HEK293T (cell line): ENCODE measurements around the gene STAT6.

Experiments
- ARNT ChIP-seq: fragments of 450-650 bp; IDR thresholded peaks from 2 replicates; pipeline ENCODE4 v1.6.1; 2017; ENCODE audit warnings: mild to moderate bottlenecking
- BHLHE40 ChIP-seq: fragments of 450-650 bp; IDR thresholded peaks from 2 replicates; pipeline ENCODE4 v1.6.1; 2016; ENCODE audit warnings: mild to moderate bottlenecking, moderate library complexity, borderline replicate concordance
- CTBP1 ChIP-seq: fragments of 450-650 bp; IDR thresholded peaks from 2 replicates; pipeline ENCODE4 v1.6.1; 2016; ENCODE audit warnings: borderline replicate concordance
- ELF4 ChIP-seq: fragments of 450-650 bp; IDR thresholded peaks from 2 replicates; pipeline ENCODE4 v1.6.1; 2017; ENCODE audit warnings: antibody characterized with exemption
- FOXA1 ChIP-seq: fragments of 450-650 bp; IDR thresholded peaks from 2 replicates; pipeline ENCODE4 v1.6.1; 2016; ENCODE audit warnings: mild to moderate bottlenecking
- FOXM1 ChIP-seq: fragments of 450-650 bp; IDR thresholded peaks from 2 replicates; pipeline ENCODE4 v1.6.1; 2017; ENCODE audit warnings: mild to moderate bottlenecking, borderline replicate concordance
- LEF1 ChIP-seq: fragments of 450-650 bp; IDR thresholded peaks from 2 replicates; pipeline ENCODE4 v1.6.1; 2017; ENCODE audit warnings: mild to moderate bottlenecking, borderline replicate concordance
- NFRKB ChIP-seq: fragments of 450-650 bp; IDR thresholded peaks from 2 replicates; pipeline ENCODE4 v1.6.1; 2016; ENCODE audit warnings: mild to moderate bottlenecking, moderate library complexity
- PKNOX1 ChIP-seq: fragments of 450-650 bp; IDR thresholded peaks from 2 replicates; pipeline ENCODE4 v1.6.1; 2016
- SP1 ChIP-seq: fragments of 450-650 bp; IDR thresholded peaks from 2 replicates; pipeline ENCODE4 v1.6.1; 2017
- SUZ12 ChIP-seq: fragments of 450-650 bp; IDR thresholded peaks from 2 replicates; pipeline ENCODE4 v1.6.1; 2016; ENCODE audit warnings: mild to moderate bottlenecking
- TARDBP ChIP-seq: fragments of 450-650 bp; IDR thresholded peaks from 2 replicates; pipeline ENCODE4 v1.6.1; 2016

DNA sequence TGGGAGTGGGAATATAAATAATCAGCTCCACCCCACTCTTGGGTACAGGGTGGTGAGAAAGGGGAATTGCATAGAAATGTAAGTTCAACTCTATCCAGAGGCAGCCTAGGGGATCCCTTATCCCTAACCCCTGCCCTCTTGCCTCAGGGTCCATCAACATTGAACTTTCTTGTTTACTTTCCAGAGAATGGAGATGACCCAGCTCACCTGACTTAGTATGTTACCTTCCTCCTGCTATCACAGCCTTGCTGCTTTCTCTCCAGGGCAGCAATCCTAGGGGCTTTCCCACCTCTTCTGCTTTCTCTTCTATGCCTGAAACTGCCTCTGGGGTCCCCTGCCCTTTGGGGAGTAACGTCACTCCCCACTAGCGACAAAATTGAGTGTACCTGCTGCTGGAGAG, 19.8 kb upstream of the STAT6 start:
- TF ChIP-seq BHLHE40, result no peak
- TF ChIP-seq SUZ12, result no peak
- no peak for TF ChIP-seq SP1
- TF ChIP-seq NFRKB, result no peak
- no peak for TF ChIP-seq LEF1
- no peak for TF ChIP-seq FOXM1
- TF ChIP-seq FOXA1, result no peak
- no peak for TF ChIP-seq ELF4
- no peak for TF ChIP-seq CTBP1
- no peak for TF ChIP-seq TARDBP
- no peak for TF ChIP-seq ARNT
- no peak for TF ChIP-seq PKNOX1
